A673 (cell line): ENCODE data around the gene FLRT1.
A peak's percentile ranks its signal among the peaks of the same experiment; 100 is the strongest.

ENCODE experiments used
- EZH2 ChIP-seq: fragments of 200-600 bp; sonication (generic); IDR thresholded peaks from 2 replicates; pipeline ENCODE4 v1.6.1; 2017; ENCODE audit warnings: borderline replicate concordance, low read depth, mild to moderate bottlenecking, mixed read lengths, antibody characterized with exemption, low read length; ENCODE audit not compliant: poor library complexity, severe bottlenecking
- TF ChIP-seq, protein P1 (sequence below): fragments of 300-800, 200-600 bp; sonication (generic); conservative IDR thresholded peaks from 2 replicates; pipeline ENCODE4 v1.5.1; 2017; ENCODE audit warnings: low read depth, mild to moderate bottlenecking, antibody characterized with exemption, low read length, moderate library complexity, mixed read lengths

DNA sequence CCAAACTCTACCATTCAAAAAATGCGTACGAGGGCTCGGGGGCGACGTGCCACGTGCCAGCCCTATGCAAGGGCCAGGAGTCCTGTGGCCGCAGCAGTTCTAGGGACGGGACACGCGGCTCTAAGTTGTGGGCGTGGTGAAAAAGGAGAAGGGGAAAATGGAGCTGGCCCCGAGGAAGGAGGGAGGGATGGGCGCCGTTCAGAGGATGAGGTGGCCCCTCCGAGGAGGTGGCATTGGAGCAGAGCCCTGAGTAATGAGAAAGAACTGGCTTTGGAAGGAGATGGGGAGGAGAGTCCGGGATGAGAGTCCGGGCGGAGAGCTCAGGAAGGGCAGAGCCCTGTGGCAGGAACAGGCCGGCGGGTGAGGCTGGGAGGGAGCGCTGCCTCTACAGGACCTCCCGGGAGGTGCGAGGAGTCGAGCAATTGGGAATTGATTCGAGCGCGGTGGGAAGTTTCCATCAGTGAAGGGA, 28.5 kb upstream of the FLRT1 start:
- TF ChIP-seq, protein P1, sequence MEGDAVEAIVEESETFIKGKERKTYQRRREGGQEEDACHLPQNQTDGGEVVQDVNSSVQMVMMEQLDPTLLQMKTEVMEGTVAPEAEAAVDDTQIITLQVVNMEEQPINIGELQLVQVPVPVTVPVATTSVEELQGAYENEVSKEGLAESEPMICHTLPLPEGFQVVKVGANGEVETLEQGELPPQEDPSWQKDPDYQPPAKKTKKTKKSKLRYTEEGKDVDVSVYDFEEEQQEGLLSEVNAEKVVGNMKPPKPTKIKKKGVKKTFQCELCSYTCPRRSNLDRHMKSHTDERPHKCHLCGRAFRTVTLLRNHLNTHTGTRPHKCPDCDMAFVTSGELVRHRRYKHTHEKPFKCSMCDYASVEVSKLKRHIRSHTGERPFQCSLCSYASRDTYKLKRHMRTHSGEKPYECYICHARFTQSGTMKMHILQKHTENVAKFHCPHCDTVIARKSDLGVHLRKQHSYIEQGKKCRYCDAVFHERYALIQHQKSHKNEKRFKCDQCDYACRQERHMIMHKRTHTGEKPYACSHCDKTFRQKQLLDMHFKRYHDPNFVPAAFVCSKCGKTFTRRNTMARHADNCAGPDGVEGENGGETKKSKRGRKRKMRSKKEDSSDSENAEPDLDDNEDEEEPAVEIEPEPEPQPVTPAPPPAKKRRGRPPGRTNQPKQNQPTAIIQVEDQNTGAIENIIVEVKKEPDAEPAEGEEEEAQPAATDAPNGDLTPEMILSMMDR, result peak; percentile 28; the same call in 1 of the 2 replicates
- no peak for TF ChIP-seq EZH2
